MM.1S (cell line): Measurements from ENCODE around the gene SNX20.

ENCODE experiments used
- CTCF ChIP-seq: fragments of 300-600 bp; sonication (generic); IDR thresholded peaks from 2 replicates; pipeline ENCODE4 v1.5.1; 2016; ENCODE audit warnings: antibody characterized with exemption, low read length, mixed read lengths
- EZH2 ChIP-seq: fragments of 300-600 bp; sonication (generic); optimal IDR thresholded peaks from 2 replicates; pipeline ENCODE3; 2017; ENCODE audit warnings: low read depth, mild to moderate bottlenecking, antibody characterized with exemption, low read length, mixed read lengths
- EZH2phosphoT487 ChIP-seq: fragments of 300-600 bp; sonication (generic); IDR thresholded peaks from 2 replicates; pipeline ENCODE4 v1.6.1; 2018; ENCODE audit warnings: antibody characterized with exemption, low read length

GRCh38 chr16:50712560-50712898 lies 31.4 kb upstream of the SNX20 start:
- no peak for TF ChIP-seq CTCF
- no peak for TF ChIP-seq EZH2
- TF ChIP-seq EZH2phosphoT487, result no peak
